Loucy (cell line): ENCODE data around the gene PCBD2.
"Not testable (repeated sequence)": the region's sequence is repeated elsewhere in the genome, so short reads cannot be mapped to it uniquely, and the experiment has no call there.

ENCODE experiments used
- EZH2phosphoT487 ChIP-seq: fragments of 200-600 bp; IDR thresholded peaks from 2 replicates; pipeline ENCODE4 v1.6.1; 2018; ENCODE audit warnings: antibody characterized with exemption, mild to moderate bottlenecking, moderate library complexity, borderline replicate concordance
- TF ChIP-seq, protein P1 (sequence below): fragments of 200-600 bp; sonication (generic); conservative IDR thresholded peaks from 2 replicates; pipeline ENCODE4 v1.5.1; 2014; ENCODE audit warnings: mild to moderate bottlenecking, antibody characterized with exemption, low read length

DNA sequence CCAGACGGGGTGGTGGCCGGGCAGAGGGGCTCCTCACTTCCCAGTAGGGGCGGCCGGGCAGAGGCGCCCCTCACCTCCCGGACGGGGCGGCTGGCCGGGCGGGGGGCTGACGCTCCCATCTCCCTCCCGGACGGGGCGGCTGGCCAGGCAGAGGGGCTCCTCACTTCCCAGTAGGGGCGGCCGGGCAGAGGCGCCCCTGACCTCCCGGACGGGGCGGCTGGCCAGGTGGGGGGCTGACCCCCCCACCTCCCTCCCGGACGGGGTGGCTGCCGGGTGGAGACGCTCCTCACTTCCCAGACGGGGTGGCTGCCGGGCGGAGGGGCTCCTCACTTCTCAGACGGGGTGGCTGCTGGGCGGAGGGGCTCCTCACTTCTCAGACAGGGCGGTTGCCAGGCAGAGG, 23.2 kb upstream of the PCBD2 start:
- TF ChIP-seq, protein P1, sequence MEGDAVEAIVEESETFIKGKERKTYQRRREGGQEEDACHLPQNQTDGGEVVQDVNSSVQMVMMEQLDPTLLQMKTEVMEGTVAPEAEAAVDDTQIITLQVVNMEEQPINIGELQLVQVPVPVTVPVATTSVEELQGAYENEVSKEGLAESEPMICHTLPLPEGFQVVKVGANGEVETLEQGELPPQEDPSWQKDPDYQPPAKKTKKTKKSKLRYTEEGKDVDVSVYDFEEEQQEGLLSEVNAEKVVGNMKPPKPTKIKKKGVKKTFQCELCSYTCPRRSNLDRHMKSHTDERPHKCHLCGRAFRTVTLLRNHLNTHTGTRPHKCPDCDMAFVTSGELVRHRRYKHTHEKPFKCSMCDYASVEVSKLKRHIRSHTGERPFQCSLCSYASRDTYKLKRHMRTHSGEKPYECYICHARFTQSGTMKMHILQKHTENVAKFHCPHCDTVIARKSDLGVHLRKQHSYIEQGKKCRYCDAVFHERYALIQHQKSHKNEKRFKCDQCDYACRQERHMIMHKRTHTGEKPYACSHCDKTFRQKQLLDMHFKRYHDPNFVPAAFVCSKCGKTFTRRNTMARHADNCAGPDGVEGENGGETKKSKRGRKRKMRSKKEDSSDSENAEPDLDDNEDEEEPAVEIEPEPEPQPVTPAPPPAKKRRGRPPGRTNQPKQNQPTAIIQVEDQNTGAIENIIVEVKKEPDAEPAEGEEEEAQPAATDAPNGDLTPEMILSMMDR: not testable (repeated sequence)
- not testable (repeated sequence) for TF ChIP-seq EZH2phosphoT487
